Pancreas (tissue), 10 donors: ENCODE results near the gene RIPK4. TPM values are rescaled to one million over a fixed set of nuclear protein-coding genes. Genes with fewer than 3 reads are reported as not detected.

Experiments
- ATAC-seq, 4 donors: fragments of 200-7000 bp; cut with Tn5 transposase; one replicate each; pipeline versions ENCODE4 v1.8.0 to v1.9.1; 2020; ENCODE audit warnings: mild to moderate bottlenecking in 4 of 4, moderate library complexity in 4 of 4
- DNase-seq, 6 donors: peaks; one replicate each; pipeline ENCODE4 v3.0.0-alpha.2; 2020
- FAIRE-seq: peaks from 2 replicates; lab custom pipeline; 2012; peaks lifted over from hg19 to GRCh38; lab: Jason Lieb, UNC
- H3K27ac ChIP-seq, 4 donors: fragments of 200-600 bp; sonication (generic); 1 replicate in 3 of 4; 2 replicates in 1 of 4; pipeline versions ENCODE4 v1.5.0 to v1.8.0; 2020
- H3K27me3 ChIP-seq, 4 donors: fragments of 200-600 bp; one replicate each; pipeline ENCODE4 v1.8.0; 2021
- H3K36me3 ChIP-seq, 3 donors: fragments of 200-600 bp; sonication (generic) in 1 of 3; one replicate each; pipeline versions ENCODE4 v1.5.0 to v1.8.0; 2020 to 2021
- H3K4me1 ChIP-seq, 3 donors: fragments of 200-600 bp; one replicate each; pipeline ENCODE4 v1.8.0; 2021
- H3K4me3 ChIP-seq, 4 donors: fragments of 200-600 bp; sonication (generic) in 2 of 4; one replicate each; pipeline versions ENCODE4 v1.5.0 to v1.8.0; 2020 to 2021
- H3K9me3 ChIP-seq, 4 donors: fragments of 200-600 bp; one replicate each; pipeline ENCODE4 v1.8.0; 2021
- CTCF ChIP-seq, 4 donors: fragments of 200-600 bp; sonication (generic) in 3 of 4; IDR thresholded peaks; one replicate each; pipeline versions ENCODE4 v1.5.0 to v1.8.0; 2021; ENCODE audit warnings: antibody characterized with exemption in 4 of 4
- WGBS, 2 donors: extraction: QIAGEN DNeasy Blood & Tissue Kit; methylation state at CpG; one replicate each; pipeline ENCODE4 v1.1.7; 2013; 5-methylcytosine and 5-hydroxymethylcytosine counted together
- intact Hi-C, 3 donors: fragments of 100-400 bp; cut with DNase I; formaldehyde crosslinking; loops; one replicate each; pipeline versions ENCODE4 v1.11.1 to v1.14.2; 2022
- polyA plus RNA-seq, 2 donors: library from polyadenylated mRNA; stranded (reverse); fragments of 200-250 nt; gene quantifications; one replicate each; pipeline ENCODE4 v1.2.3, GENCODE V29; 2013
- total RNA-seq, 6 donors: library from RNA; stranded (reverse); fragmentation: NEBNext Ultra II Directional in 4 of 6; extraction: Animal tissue kit (Norgen Biotek cat#: 25700) in 4 of 6; gene quantifications; one replicate each; pipeline versions ENCODE4 v1.2.1 to v1.2.4, GENCODE V29; 2021 to 2023
- donor health status: healthy with polysubstance abuse.
- donor health status: DM: no; HTN: no; CAD: no; lungs with moderate emphysema.
- donor health status: DM: no; HTN: no; CAD: no.
- donor health status: control.
- donor health status: control.
- donor health status: Bipolar disorder and iron deficiency.
- donor health status: DM: yes; HTN: yes; CAD: no.
- donor health status: DM: no; HTN: no; CAD: no.
- donor health status: DM: no; HTN: no; CAD: no.
- donor health status: DM: yes; HTN: yes; CAD: no.

RIPK4 gene
- total and polyA plus RNA-seq, 8 donors, result 7.7 to 18.2 (median 12.8) TPM

- no peak for ATAC-seq
- Histone ChIP-seq H3K4me1 (peaks cover 3 to 28% (median 9%) of the 10 kb centered on the region in 3 donors), H3K27me3 (no peaks in the 10 kb centered on the region), H3K4me3 (no peak overlapping the region), H3K36me3 (peaks cover 0 to 18% (median 2%) of the 10 kb centered on the region in 3 donors), H3K27ac (no peak overlapping the region), H3K9me3 (no peaks in the 10 kb centered on the region)
- no peak for TF ChIP-seq CTCF (IDR thresholded peaks at IDR 0.05)
- DNase-seq, result peak in 1 of 6 donors; percentile 51
- WGBS, 2 donors, result 48 to 59% methylated on average over 10 of the region's 10 CpGs
- no peak for FAIRE-seq
- intact Hi-C loops, result loop anchor here in 1 of 3 donors (10.0 kb wide), 1 partner anchor 70 kb away; no protein-coding TSS in a partner anchor
Observed at GRCh38 chr21:41754479-41754891, 12.4 kb downstream of the RIPK4 start.

- Histone ChIP-seq H3K36me3 (peaks cover under 1 to 30% (median 2%) of the 10 kb centered on the region in 3 donors), H3K9me3 (no peaks in the 10 kb centered on the region), H3K4me3 (no peak overlapping the region), H3K4me1 (peaks cover 3 to 19% (median 9%) of the 10 kb centered on the region in 3 donors), H3K27ac (no peak overlapping the region), H3K27me3 (no peaks in the 10 kb centered on the region)
- TF ChIP-seq CTCF (IDR thresholded peaks at IDR 0.05), result no peak
- DNase-seq, result peak in 1 of 6 donors; percentile 26
- 52 to 61% methylated on average over 16 of the region's 16 CpGs for WGBS, 2 donors
- no peak for FAIRE-seq
- intact Hi-C loops, result loop anchor here in 1 of 3 donors (10.0 kb wide), 1 partner anchor 68 kb away; no protein-coding TSS in a partner anchor
- ATAC-seq, result no peak
Observed at GRCh38 chr21:41753006-41753898, 13.6 kb downstream of the RIPK4 start.

- FAIRE-seq (no peak), ATAC-seq (peak; percentile 24 to 40 (median 33)), DNase-seq (peak in 2 of 6 donors; percentile 44 to 52)
- 77 to 81% methylated on average over 13 of the region's 13 CpGs for WGBS, 2 donors
- Histone ChIP-seq H3K4me3 (no peak overlapping the region), H3K36me3 (peaks cover 2 to 40% (median 4%) of the 10 kb centered on the region in 3 donors), H3K9me3 (no peaks in the 10 kb centered on the region), H3K4me1 (peaks cover 3 to 19% (median 9%) of the 10 kb centered on the region in 3 donors), H3K27me3 (no peaks in the 10 kb centered on the region), H3K27ac (peak overlapping the region in 2 of 4 donors; percentile 2 to 5)
- intact Hi-C loops, result loop anchor here in 1 of 3 donors (10.0 kb wide), 1 partner anchor 67 kb away; no protein-coding TSS in a partner anchor
- TF ChIP-seq CTCF (IDR thresholded peaks at IDR 0.05), result no peak
Observed at GRCh38 chr21:41752231-41752681, 14.6 kb downstream of the RIPK4 start.

- ATAC-seq (peak; percentile 38 to 73 (median 66)), FAIRE-seq (no peak), DNase-seq (peak in 2 of 6 donors; percentile 42 to 55)
- Histone ChIP-seq H3K36me3 (peaks cover 2 to 45% (median 4%) of the 10 kb centered on the region in 3 donors), H3K27ac (peak overlapping the region in 2 of 4 donors; percentile 2 to 12), H3K9me3 (no peaks in the 10 kb centered on the region), H3K27me3 (no peaks in the 10 kb centered on the region), H3K4me1 (peaks cover 3 to 19% (median 9%) of the 10 kb centered on the region in 3 donors), H3K4me3 (no peak overlapping the region)
- no peak for TF ChIP-seq CTCF (IDR thresholded peaks at IDR 0.05)
- 15 to 17% methylated on average over 12 of the region's 12 CpGs for WGBS, 2 donors
- intact Hi-C loops, result loop anchor here in 1 of 3 donors (10.0 kb wide), 1 partner anchor 67 kb away; no protein-coding TSS in a partner anchor
Observed at GRCh38 chr21:41751611-41752011, 15.2 kb downstream of the RIPK4 start.
